GM19035 (cell line): ENCODE results near the gene SEC31A.
"Not testable (repeated sequence)": the region's sequence is repeated elsewhere in the genome, so short reads cannot be mapped to it uniquely, and the experiment has no call there.

ENCODE experiments used
- ATAC-seq: cut with Tn5 transposase; IDR thresholded peaks from one replicate; pipeline ENCODE4 v1.9.1; 2021; ENCODE audit not compliant: unreplicated experiment

Gene SEC31A, protein sequence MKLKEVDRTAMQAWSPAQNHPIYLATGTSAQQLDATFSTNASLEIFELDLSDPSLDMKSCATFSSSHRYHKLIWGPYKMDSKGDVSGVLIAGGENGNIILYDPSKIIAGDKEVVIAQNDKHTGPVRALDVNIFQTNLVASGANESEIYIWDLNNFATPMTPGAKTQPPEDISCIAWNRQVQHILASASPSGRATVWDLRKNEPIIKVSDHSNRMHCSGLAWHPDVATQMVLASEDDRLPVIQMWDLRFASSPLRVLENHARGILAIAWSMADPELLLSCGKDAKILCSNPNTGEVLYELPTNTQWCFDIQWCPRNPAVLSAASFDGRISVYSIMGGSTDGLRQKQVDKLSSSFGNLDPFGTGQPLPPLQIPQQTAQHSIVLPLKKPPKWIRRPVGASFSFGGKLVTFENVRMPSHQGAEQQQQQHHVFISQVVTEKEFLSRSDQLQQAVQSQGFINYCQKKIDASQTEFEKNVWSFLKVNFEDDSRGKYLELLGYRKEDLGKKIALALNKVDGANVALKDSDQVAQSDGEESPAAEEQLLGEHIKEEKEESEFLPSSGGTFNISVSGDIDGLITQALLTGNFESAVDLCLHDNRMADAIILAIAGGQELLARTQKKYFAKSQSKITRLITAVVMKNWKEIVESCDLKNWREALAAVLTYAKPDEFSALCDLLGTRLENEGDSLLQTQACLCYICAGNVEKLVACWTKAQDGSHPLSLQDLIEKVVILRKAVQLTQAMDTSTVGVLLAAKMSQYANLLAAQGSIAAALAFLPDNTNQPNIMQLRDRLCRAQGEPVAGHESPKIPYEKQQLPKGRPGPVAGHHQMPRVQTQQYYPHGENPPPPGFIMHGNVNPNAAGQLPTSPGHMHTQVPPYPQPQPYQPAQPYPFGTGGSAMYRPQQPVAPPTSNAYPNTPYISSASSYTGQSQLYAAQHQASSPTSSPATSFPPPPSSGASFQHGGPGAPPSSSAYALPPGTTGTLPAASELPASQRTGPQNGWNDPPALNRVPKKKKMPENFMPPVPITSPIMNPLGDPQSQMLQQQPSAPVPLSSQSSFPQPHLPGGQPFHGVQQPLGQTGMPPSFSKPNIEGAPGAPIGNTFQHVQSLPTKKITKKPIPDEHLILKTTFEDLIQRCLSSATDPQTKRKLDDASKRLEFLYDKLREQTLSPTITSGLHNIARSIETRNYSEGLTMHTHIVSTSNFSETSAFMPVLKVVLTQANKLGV

GRCh38 chr4:82890901-82891706, at the start of gene SEC31A:
SEC31A (minus strand) TSS chr4:82891153; CDS start chr4:82881936, 9,217 bp downstream.
- ATAC-seq, result peak; percentile 92

DNA sequence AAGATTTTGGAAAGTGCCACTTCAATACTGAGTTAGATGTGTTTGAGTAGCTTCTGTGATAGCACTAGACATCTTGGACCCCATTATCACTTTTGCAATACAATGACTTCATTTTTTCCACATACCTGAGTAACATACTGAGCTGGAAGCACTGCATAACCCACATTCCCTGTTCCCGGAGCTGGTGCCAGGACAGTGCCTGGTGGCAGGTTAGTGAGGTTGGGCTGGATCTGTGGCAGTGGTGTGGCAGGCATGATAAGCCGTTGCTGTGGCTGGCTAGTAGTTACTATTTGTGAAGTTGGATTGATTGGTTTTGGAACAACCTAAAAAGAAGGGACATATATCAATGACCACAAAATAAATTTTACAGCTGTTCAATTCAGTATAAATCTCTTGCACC, 48.5 kb upstream of the SEC31A start:
- no peak for ATAC-seq

DNA sequence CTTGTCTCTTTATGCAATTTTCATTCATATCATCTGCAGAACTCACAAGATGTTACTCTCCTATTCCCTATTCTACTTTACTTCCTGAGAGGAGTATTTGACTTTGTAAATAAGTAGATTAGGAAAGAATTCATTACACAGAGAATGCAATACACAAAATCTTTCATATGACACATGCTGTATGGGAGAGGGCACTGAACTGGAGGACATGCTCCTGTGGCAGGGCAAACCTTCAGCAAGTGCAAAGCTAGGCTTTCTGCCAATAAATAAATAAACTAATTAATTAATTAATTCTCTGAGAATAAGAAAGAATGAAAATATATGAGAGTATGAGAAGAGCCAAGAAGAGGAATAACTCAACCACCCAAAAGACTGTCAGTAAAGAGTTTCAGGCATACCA, 43.5 kb upstream of the SEC31A start:
- ATAC-seq, result no peak

GRCh38 chr4:82930848-82931755, 40.1 kb upstream of the SEC31A start:
- ATAC-seq, result no peak

DNA sequence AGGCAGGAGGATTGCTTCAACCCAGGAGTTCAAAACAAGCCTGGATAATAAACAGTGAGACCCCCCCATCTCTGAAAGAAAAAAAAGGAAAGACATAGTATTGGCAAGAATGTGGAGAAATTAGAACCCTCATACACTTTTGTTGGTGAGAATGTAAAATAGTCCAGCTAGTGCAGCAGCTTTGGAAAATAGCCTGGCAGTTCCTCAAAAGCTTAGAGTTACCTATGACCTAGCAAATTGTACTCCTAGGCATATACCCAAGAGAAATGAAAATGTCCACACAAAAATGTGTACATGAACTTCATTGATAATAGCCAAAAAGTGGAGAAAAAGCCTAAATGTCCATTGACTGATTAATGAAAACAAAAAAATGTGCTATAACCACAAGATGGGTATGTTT, 30.8 kb upstream of the SEC31A start:
- ATAC-seq, result no peak

DNA sequence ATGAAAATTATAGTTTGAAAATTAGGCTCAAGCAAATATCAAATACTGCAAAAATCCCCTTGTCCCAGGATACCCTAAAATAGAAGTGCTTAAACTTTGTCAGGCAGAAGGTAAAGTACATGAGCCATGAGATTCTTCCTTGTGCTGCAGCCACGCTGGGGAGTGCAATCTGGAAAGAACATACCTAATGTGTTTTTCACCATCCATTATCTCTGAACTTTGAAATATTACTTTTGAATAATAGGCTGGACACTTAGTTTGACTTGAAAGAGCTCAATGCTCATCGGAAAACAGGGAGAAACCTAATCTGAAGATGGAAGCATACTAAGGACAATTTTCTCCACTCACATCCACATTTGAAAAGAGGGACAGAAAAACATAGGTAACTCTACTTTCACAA, 28.4 kb upstream of the SEC31A start:
- no peak for ATAC-seq

GRCh38 chr4:82918091-82918490, 27.1 kb upstream of the SEC31A start:
- ATAC-seq, result no peak

- not testable (repeated sequence) for ATAC-seq
These were observed 23.0 kb upstream of the SEC31A start for GRCh38 chr4:82913968-82914367.

GRCh38 chr4:82913305-82913704, 22.4 kb upstream of the SEC31A start:
- ATAC-seq, result no peak

GRCh38 chr4:82909326-82909725, 18.4 kb upstream of the SEC31A start:
- no peak for ATAC-seq

GRCh38 chr4:82906469-82906868, 15.5 kb upstream of the SEC31A start:
- peak; percentile 53 for ATAC-seq

GRCh38 chr4:82905205-82905604, 14.3 kb upstream of the SEC31A start:
- ATAC-seq, result peak; percentile 39

- ATAC-seq, result no peak
These were observed 12.8 kb upstream of the SEC31A start for GRCh38 chr4:82903737-82904136.

DNA sequence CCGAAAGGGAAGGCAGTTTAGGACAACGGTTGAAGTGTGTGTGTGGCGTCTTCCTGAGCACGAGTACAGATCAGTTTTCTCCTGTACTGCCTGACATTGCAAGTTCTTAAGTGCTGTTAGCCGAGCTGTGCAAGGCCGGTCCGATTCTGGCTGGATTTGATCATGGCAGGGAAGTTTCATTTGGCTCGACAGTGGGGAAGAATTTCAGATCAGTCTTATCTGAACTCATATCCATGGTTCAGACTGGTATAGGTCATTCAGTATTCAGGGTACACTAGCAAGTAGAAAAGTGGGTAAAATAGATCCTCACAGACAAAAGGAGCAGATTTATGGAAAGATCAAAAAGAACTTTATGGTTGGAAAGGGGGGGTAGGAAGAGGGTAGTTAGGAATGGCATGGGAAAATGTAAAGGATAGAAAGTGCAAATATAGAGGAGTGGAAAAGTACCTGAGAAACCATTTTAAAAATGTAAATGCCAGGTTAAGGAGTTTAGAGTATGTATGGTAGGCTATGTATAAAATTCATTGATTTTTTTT, 10.3 kb upstream of the SEC31A start:
- no peak for ATAC-seq

- ATAC-seq, result peak; percentile 90
These were observed 9.6 kb upstream of the SEC31A start, which contains the start of gene THAP9 for GRCh38 chr4:82900411-82901182. THAP9 (plus strand) TSS chr4:82900735; CDS start chr4:82900803, 68 bp downstream.

DNA sequence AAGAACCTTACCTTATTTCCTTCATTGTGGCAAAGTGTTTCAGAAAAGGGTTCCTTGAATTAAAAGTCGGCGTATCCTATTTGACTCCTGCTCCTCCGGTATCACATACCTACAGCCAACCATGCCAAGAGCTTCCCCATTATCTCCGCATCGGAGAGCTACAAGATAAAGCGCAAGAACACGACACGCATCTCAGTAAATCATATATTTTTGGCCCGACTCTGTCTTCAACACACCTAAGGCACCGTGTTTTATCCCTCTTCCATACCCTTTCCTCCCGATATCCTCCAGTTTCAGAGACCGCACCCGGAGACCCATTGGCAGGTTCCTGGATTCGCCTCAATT, 9.1 kb upstream of the SEC31A start:
- peak; percentile 8 for ATAC-seq

DNA sequence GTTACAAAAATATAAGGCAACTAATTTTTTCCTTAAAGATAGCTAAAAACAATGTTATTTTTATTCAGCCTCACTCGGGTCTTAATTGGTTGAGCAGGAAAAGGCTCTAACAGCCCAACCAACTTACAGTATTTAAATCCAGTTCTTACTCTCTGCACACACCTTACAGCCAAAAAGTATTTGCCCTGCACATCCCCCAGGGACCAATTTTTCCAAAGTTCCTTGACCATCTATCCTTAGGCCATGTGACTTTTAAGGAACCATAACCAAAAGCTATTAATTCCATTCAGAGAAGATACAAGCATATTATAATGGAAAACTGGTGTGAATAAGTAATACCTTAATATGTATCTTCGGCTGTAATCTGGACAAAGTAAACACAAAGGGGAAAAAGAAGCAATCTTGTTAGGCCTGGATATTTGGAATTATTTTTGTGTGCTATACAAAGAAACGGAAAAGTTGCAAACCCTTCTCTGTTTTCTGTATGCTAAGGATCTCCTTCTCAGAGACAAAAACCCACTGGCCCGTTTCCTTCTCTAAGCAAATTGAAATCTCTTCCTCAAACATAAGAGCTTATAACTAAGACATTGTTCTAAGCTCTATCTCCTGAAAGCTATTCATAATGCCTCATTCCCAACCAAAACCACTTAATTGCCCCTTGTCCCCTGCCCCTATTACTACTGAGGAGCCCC, 8.6 kb upstream of the SEC31A start:
- ATAC-seq, result no peak
